ENCODE measurements around the gene OGDH. TPM values are rescaled to one million over a fixed set of nuclear protein-coding genes. Genes with fewer than 3 reads are reported as not detected.

Gene OGDH
- total RNA-seq, 6 experiments from 2014 or later, result 46.6 to 63.2 (median 55.8) TPM

DNA sequence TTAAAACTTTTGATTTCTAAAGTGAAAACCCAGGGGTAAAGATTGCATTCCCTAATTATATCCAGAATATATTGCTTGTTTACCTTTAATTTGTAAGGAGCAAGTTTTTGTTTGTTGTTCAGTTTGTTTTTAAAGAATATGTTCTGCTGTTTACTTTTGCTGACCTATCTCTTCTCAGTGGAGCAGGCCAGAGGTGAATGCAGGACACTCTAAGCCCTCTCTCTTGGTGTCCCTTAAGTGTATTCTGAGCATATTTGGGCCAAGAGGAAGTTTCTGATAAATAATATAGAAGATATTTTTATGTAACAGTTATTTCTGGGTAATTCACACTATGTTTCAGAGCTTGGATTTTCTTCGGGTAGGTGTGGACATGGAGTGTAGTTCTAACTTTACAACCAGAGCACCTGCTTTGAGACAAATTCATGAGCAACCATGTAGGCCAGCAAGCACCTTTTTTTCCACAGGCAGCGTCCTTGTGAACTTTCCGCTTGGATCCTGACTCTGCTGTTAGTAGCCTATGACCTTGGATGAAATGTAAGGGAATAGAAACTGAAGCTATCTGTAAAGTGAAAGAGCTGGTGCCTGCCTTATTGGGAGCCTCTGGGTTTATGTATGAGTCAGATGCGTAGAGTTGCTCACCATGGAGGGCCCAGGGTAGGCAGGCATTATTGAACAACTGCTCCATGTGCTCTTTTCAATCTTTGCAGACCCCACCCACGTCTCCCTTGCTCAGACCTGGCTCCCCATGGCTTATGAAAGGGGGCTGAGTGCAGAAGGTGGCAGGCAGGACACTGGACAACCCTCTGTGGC lies 16.1 kb downstream of the OGDH start:
- Histone ChIP-seq H3K4me1 (peaks cover 0 to 22% (median 9%) of the 10 kb centered on the region in 4 donors), H3K27me3 (no peaks in the 10 kb centered on the region), H3K9me3 (no peaks in the 10 kb centered on the region), H3K27ac (peak overlapping the region; percentile 32 to 53 (median 44)), H3K36me3 (peaks cover 0 to 6% (median 0%) of the 10 kb centered on the region in 4 donors), H3K4me3 (no peak overlapping the region)
- no peak for DNase-seq
- ATAC-seq, result peak; percentile 76 to 94 (median 84)
- intact Hi-C loops (cut with DNase I), result no loop called here
- 22% methylated on average over 4 of the region's 5 CpGs for WGBS (ENCODE audit: insufficient coverage, low coverage, low lambda C conversion rate, missing lambda C conversion rate)
- no peak for TF ChIP-seq POLR2A (IDR thresholded peaks at IDR 0.05)
- TF ChIP-seq CTCF (IDR thresholded peaks at IDR 0.05), result no peak

- no peak for DNase-seq
- Histone ChIP-seq H3K27me3 (no peaks in the 10 kb centered on the region), H3K4me3 (no peak overlapping the region), H3K4me1 (peaks cover 0 to 22% (median 9%) of the 10 kb centered on the region in 4 donors), H3K36me3 (peaks cover 0 to 6% (median 0%) of the 10 kb centered on the region in 4 donors), H3K27ac (no peak overlapping the region), H3K9me3 (no peaks in the 10 kb centered on the region)
- no peak for ATAC-seq
- intact Hi-C loops (cut with DNase I), result no loop called here
- 84% methylated on average over 5 of the region's 9 CpGs for WGBS (ENCODE audit: insufficient coverage, low coverage, low lambda C conversion rate, missing lambda C conversion rate)
- TF ChIP-seq POLR2A (IDR thresholded peaks at IDR 0.05) (no peak), CTCF (IDR thresholded peaks at IDR 0.05) (no peak)
Measured at GRCh38 chr7:44624318-44624717, 17.9 kb downstream of the OGDH start.

DNA sequence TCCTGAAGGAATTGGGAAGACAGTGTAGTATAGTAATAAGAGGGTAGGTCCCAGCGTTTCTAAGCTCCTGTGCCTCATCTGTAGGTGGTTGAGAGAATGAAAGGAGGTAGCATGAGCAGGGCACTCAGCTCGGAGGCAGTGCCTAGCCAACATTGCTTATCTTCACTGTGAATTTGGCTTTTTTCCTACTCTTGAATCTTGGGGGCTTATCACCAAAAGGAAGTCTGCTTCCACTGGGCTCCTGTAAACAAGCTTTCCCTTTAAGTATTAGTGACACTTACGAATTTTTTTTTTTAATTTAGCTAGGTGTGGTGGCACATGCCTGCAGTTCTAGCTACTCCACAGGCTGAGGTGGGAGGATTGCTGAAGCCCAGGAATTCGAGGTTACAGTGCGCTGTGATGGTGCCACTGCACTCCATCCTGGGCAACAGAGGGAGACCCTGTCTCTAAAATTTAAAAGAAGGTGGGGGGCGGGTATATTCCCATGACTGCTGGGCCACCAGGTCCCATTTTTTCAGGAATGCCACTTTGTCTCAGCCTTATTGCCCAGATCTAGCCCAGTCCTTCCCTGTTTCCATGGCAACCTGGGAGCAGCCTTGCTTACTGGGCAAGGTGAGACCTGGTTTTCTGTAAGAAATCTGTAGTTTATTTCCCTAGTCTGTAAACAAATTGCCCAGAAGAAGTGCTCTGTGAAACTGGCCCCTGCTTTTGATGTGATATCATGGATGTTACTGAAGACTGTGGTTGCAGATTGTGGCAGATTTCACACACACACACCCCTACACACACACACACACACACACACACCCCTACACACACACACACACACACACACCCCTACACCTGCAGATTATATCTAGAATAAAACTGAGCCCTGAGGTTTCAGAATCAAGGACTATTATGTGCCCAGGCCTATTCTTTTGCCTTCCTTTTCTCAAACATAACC lies 19.4 kb downstream of the OGDH start:
- 69% methylated on average over 3 of the region's 6 CpGs for WGBS (ENCODE audit: insufficient coverage, low coverage, low lambda C conversion rate, missing lambda C conversion rate)
- Histone ChIP-seq H3K27ac (no peak overlapping the region), H3K4me1 (peaks cover 0 to 25% (median 9%) of the 10 kb centered on the region in 4 donors), H3K36me3 (peaks cover 0 to 6% (median 0%) of the 10 kb centered on the region in 4 donors), H3K27me3 (no peaks in the 10 kb centered on the region), H3K4me3 (no peak overlapping the region), H3K9me3 (no peaks in the 10 kb centered on the region)
- no peak for TF ChIP-seq CTCF (IDR thresholded peaks at IDR 0.05)
- TF ChIP-seq POLR2A (IDR thresholded peaks at IDR 0.05), result no peak
- ATAC-seq (no peak), DNase-seq (no peak)
- intact Hi-C loops (cut with DNase I), result no loop called here

DNA sequence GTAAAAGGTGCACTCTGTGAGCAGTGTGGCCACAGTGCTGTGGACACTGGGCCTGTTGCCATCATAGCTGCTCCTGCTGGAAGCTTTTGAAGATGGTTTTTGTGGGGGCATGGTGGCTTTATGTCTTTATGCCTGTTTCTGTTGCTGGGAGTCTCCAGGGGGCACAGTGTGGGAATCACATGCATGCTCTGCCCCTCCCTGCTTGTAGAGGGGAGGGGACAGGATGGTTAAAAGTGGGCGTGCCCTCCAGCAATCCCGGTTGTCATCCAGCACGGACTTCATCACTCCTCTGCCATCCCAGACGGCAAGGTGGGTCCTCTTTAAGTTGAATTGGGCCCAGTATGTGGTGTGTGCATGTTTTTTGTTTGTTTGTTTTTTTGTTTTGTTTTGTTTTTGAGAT lies 20.2 kb downstream of the OGDH start:
- H3K9me3 ChIP-seq, result no peaks in the 10 kb centered on the region
- no peak overlapping the region for H3K4me3 ChIP-seq
- no peak overlapping the region for H3K27ac ChIP-seq
- DNase-seq, result no peak
- H3K4me1 ChIP-seq, result peaks cover 0 to 32% (median 8%) of the 10 kb centered on the region in 4 donors
- no peak for ATAC-seq
- peaks cover 0 to 6% (median 0%) of the 10 kb centered on the region in 4 donors for H3K36me3 ChIP-seq
- WGBS (ENCODE audit: insufficient coverage, low coverage, low lambda C conversion rate, missing lambda C conversion rate), result 86% methylated on average over 3 of the region's 4 CpGs
- H3K27me3 ChIP-seq, result no peaks in the 10 kb centered on the region
- TF ChIP-seq CTCF (IDR thresholded peaks at IDR 0.05) (no peak), POLR2A (IDR thresholded peaks at IDR 0.05) (no peak)
- intact Hi-C loops (cut with DNase I), result no loop called here
